Dendritic cell treated with granulocyte-macrophage colony-stimulating factor and Interleukin-4, amounts not matched to agents 40 ng/mL and 50 ng/mL, for 4 days (primary cell): ENCODE results near the gene CYBA.

Experiments used
- H3K27ac Mint-ChIP-seq: one replicate; pipeline ENCODE4 v1.8.0; 2022; ENCODE audit warnings: mild to moderate bottlenecking, mixed read lengths
- H3K27me3 Mint-ChIP-seq: one replicate; pipeline ENCODE4 v1.8.0; 2022; ENCODE audit warnings: mild to moderate bottlenecking, mixed read lengths
- H3K36me3 Mint-ChIP-seq: one replicate; pipeline ENCODE4 v1.8.0; 2022; ENCODE audit warnings: low read depth, mixed read lengths
- H3K4me1 Mint-ChIP-seq: one replicate; pipeline ENCODE4 v1.8.0; 2022; ENCODE audit warnings: low read depth, mixed read lengths
- H3K4me3 Mint-ChIP-seq: one replicate; pipeline ENCODE4 v1.8.0; 2022; ENCODE audit warnings: mild to moderate bottlenecking, moderate library complexity, mixed read lengths
- H3K9me3 Mint-ChIP-seq: one replicate; pipeline ENCODE4 v1.8.0; 2022; ENCODE audit warnings: mixed read lengths
- intact Hi-C: fragments of 100-400 bp; cut with micrococcal nuclease; formaldehyde crosslinking; loops from one replicate; pipeline ENCODE4 v1.15.0; 2022

Gene CYBA

DNA sequence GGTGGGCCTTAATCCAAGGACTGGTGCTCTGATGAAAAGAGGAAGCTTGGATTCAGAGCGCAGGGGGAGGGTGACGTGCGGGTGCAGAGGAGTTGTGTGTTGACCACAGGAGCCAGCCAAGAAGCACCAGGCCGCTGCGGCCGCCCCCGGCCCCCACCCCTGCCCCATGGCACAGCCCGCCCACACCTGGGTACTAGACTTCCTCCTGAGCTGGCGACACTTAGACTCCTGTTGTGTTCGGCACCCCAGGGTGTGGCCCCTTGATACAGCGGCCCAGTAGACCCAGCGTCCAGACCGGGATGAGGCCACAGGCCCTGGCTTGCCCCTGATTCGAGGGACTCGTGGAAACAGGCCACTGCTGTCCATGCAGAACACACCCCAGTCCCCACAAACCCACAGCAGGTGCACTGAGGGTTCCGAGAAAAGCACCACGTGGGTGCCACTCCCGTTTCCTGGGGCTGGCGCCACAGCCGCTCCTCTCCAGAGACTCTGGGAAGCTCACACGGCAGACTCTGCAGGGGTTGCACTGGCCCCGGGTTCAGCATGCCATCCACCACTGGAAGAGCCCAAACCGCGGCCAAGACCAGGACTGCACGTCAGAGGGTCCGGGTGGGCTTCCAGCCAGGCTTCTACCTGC is 41.2 kb upstream of the CYBA start:
- peak overlapping the region; percentile 17 for H3K4me3 Mint-ChIP-seq
- H3K27me3 Mint-ChIP-seq = peaks cover 9% of the 10 kb centered on the region

DNA sequence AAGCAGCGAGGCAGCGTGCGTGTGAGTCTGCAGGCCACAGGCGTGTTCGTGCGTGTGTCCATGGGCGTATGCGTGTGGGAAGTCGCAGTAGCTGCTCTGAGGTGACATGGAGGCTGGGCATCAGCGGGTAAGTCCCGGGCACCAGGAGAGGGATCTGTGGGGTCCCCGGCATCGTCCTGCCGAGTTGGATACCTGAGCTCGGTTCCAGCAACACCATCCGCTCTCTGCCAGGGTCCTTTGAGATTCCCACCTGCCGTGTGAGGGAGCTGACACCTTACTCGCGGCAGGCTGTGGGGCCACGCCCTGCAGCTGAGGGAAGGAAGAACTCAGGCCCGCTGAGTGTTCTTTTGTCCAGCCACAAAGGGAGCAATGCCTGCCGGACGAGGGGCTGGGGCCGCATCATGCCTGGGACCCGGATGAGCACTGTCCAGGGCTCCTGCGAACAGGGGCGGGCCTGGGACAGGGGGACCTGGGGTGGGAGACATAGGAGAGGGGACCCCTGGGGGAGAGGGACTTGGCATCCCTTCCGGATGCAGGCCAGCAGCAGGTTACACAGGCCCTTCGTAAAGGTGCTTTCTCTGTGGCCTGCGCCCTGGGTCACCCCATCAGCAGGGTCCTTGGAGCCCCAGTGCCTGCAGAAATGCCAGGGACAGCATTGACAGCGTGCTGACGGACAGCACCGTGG is 40.4 kb upstream of the CYBA start:
- H3K9me3 Mint-ChIP-seq = no peaks in the 10 kb centered on the region
- intact Hi-C loops = no loop called here
- H3K27me3 Mint-ChIP-seq = peaks cover 9% of the 10 kb centered on the region
- H3K4me3 Mint-ChIP-seq = peak overlapping the region; percentile 40
- peaks cover 24% of the 10 kb centered on the region for H3K36me3 Mint-ChIP-seq
- H3K27ac Mint-ChIP-seq = peak overlapping the region; percentile 54
- H3K4me1 Mint-ChIP-seq = peaks cover 95% of the 10 kb centered on the region

More for the DNA sequence above, 41.2 kb upstream of the CYBA start:
- Mint-ChIP-seq H3K4me1 (peaks cover 90% of the 10 kb centered on the region), H3K27ac (peak overlapping the region; percentile 54), H3K9me3 (no peaks in the 10 kb centered on the region), H3K36me3 (peaks cover 31% of the 10 kb centered on the region)
- intact Hi-C loops = no loop called here

DNA sequence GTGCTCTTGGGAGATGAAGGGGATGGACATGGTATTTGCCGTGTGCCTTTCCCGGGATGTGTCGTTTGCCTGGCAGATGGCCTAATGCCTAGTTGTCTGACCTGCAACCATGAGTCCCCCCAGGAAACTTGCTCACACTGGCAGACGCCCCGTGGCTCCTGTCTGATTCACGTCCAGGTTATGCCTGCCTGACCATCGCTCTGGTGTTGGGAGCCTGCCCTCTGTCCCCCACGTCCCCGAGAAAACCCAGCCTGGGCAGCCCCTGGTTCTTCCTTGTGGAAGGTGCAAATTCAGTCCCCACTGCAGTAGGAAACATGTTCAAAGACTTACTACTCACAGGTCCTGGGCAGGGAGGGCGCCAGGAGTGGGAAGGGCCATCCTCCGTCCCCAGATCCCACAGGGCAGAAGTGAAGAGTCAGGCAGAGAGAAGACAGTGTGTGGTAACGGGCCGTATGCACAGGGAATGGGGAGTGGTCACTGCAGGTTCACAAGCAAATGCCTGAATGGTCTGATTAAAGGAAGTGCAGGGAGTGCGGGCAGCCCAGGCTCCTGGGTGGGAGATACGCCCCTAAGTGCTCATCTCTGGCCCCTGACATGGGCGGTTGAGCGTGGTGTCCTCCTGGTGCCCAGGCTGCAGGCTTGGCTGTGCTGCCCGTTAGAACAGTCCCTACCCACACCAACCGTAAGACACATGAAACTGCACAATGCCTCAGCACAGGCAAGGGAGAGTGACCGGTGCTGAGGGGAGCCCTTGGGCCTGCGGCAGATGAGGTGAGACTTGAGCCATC is 39.7 kb upstream of the CYBA start:
- peaks cover 9% of the 10 kb centered on the region for H3K27me3 Mint-ChIP-seq
- peaks cover 87% of the 10 kb centered on the region for H3K4me1 Mint-ChIP-seq
- H3K36me3 Mint-ChIP-seq = peaks cover 16% of the 10 kb centered on the region
- intact Hi-C loops = no loop called here
- H3K9me3 Mint-ChIP-seq = no peaks in the 10 kb centered on the region
- H3K4me3 Mint-ChIP-seq = peak overlapping the region; percentile 20
- peak overlapping the region; percentile 54 for H3K27ac Mint-ChIP-seq

DNA sequence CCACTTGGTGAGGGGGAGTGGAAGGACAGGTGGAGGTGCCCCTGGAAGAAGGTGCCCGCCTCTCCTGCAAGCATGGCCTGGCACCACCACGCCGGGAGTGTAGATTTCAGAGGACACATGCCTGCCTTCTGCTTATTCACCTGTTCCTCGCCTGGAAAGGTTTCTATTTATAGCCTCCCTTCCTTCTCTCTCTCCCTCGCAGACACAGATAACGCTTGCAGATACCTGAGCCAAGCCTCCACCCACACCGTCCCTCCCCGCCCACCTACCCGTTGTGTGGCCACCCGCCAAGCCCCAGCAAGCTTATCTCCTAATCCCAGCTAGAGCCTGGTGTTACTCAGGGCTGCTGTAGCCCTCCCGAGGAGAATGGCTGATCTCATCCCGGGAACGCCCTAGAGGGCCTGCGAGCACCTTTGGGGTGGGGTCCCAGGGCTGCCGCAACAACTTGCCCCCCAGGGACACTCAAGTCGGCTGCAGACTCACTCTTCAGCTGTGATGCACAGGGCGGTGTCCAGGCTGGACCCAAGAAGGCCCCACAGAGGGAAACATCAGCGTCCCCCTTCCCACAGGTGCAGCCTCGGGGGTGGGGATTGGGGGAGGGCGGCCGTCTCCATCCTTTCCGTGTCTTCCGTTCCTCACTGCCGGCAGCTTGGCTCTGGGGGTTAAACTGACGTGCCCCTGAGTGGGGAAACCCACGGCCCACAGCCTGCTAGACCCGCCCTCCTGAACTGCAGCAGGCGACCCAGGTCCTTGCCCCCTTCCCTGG is 37.3 kb upstream of the CYBA start:
- intact Hi-C loops = loop anchor here (5.0 to 10.0 kb wide), 2 partner anchors 36 to 53 kb away; partner anchors contain the start of genes CYBA and IL17C
- H3K4me1 Mint-ChIP-seq = peaks cover 82% of the 10 kb centered on the region

DNA sequence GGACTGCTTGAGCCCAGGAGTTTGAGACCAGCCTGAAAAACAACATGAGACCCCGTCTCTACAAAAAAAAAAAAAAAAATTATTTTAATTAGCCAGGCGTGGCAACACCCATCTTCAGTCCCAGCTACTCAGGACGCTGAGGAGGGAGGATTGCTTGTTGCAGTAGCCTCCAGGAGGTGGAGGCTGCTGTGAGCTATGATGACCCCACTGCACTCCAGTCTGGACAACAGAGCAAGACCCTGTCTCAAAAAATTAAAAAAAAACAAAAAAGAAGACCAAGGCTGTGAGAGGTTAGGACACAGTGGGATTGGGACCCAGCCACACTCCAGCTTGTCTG is 36.8 kb upstream of the CYBA start:
- intact Hi-C loops = loop anchor here (2.0 to 10.0 kb wide), 3 partner anchors 13 to 53 kb away; partner anchors contain the start of genes CYBA and IL17C
- Mint-ChIP-seq H3K4me1 (peaks cover 82% of the 10 kb centered on the region), H3K36me3 (peaks cover 8% of the 10 kb centered on the region), H3K9me3 (no peaks in the 10 kb centered on the region), H3K27me3 (peaks cover 7% of the 10 kb centered on the region), H3K27ac (peak overlapping the region; percentile 98), H3K4me3 (no peak overlapping the region)

More for the DNA sequence above, 37.3 kb upstream of the CYBA start:
- H3K27me3 Mint-ChIP-seq = peaks cover 7% of the 10 kb centered on the region
- H3K36me3 Mint-ChIP-seq = peaks cover 8% of the 10 kb centered on the region
- H3K27ac Mint-ChIP-seq = peak overlapping the region; percentile 98
- H3K9me3 Mint-ChIP-seq = no peaks in the 10 kb centered on the region
- H3K4me3 Mint-ChIP-seq = no peak overlapping the region

DNA sequence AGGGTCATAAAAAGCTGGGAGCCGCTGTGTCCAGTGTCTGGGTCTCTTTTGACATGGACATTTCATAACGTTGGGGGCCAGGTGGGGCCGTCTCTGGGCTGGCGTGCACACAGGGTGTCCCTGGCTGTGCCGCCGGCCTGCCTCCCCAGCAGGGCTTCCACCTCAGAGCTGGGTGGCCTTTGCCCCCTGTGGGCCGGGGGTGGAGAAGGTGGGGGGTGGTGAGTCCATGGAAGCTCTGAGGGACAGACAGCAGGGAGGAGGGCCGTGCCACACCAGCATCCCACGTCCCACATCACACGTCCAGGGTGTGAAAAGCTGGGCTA is 36.4 kb upstream of the CYBA start:
- intact Hi-C loops = loop anchor here (2.0 to 10.0 kb wide), 3 partner anchors 14 to 52 kb away; partner anchors contain the start of genes CYBA and IL17C
- Mint-ChIP-seq H3K36me3 (peaks cover 8% of the 10 kb centered on the region), H3K27me3 (peaks cover 7% of the 10 kb centered on the region), H3K9me3 (no peaks in the 10 kb centered on the region), H3K27ac (peak overlapping the region; percentile 98), H3K4me1 (peaks cover 82% of the 10 kb centered on the region), H3K4me3 (peak overlapping the region; percentile 86)

DNA sequence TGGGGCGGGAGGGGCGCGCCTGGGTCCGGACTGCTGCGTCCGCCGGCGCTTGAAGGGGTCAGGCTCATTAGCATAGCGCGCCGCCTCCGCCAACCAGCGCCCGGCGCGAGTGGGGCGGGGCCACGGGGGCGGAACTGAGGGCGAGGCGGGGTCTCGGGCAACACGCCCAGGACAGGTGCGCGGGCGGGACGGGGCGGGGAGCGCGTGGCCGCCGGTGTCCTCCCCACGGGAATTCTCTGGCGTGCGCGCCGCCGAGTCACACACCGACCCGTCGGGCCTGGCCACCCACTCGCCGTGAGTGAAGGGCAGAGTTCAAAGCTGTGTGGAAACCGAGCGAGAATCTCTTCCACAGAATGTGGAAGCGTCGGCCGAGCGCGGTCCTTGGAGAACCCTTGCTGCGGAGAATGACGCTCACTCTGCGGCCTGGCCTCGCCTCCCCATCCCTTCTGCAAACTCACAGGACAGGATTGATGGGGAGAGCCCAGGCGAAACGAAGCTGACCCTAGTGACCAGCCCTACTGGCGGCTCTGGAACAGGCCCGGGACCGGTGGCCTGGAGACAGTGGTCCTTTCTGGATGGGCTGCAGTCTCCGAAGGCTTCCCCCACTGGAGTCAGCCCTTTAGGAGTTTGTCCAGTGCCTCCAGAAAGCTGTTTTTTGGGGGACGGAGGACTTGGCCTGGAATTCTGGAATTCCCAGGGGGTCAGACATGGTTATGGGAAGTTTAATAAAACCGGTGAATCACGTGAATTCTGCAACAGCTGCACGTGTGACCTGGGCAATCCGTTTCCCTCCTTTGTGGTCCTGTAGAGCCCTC is 35.8 kb upstream of the CYBA start, which contains the start of gene SNAI3:
Gene SNAI3, minus strand, starts transcription at position 69 of the 815 bp plus-strand sequence. CDS start 101 bp downstream, outside the sequence.
- Mint-ChIP-seq H3K27me3 (peaks cover 7% of the 10 kb centered on the region), H3K9me3 (no peaks in the 10 kb centered on the region), H3K27ac (peak within 1 kb of the TSS; percentile 98), H3K36me3 (peaks cover 11% of the 10 kb centered on the region), H3K4me3 (peak within 1 kb of the TSS; percentile 86), H3K4me1 (peaks cover 82% of the 10 kb centered on the region)
- intact Hi-C loops = loop anchor here (2.0 to 10.0 kb wide), 3 partner anchors 14 to 52 kb away; partner anchors contain the start of genes CYBA and IL17C

DNA sequence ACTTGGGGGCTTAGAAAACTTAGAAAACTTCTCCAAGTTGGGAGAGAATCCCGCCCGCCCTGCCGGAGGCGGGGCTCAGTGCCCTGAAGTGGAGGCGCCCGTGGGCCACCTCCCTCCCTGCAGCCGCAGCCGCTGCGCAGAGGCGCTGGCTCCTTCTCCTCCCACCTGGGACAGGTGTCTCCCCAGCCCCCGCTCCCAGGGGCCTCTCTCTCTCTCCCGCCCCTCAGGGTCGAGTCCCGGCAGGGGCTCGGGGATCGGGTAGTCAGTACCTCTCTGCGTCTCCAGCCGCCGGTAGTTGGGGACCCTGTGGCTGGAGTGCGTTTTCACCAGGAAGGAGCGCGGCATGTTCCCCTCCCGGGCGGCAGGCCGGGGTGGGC is 35.2 kb upstream of the CYBA start:
- Mint-ChIP-seq H3K4me1 (peaks cover 82% of the 10 kb centered on the region), H3K27me3 (peaks cover 7% of the 10 kb centered on the region), H3K4me3 (peak overlapping the region; percentile 86), H3K36me3 (peaks cover 17% of the 10 kb centered on the region), H3K27ac (peak overlapping the region; percentile 98), H3K9me3 (no peaks in the 10 kb centered on the region)
- intact Hi-C loops = loop anchor here (2.0 to 10.0 kb wide), 3 partner anchors 15 to 51 kb away; partner anchors contain the start of genes CYBA and IL17C

DNA sequence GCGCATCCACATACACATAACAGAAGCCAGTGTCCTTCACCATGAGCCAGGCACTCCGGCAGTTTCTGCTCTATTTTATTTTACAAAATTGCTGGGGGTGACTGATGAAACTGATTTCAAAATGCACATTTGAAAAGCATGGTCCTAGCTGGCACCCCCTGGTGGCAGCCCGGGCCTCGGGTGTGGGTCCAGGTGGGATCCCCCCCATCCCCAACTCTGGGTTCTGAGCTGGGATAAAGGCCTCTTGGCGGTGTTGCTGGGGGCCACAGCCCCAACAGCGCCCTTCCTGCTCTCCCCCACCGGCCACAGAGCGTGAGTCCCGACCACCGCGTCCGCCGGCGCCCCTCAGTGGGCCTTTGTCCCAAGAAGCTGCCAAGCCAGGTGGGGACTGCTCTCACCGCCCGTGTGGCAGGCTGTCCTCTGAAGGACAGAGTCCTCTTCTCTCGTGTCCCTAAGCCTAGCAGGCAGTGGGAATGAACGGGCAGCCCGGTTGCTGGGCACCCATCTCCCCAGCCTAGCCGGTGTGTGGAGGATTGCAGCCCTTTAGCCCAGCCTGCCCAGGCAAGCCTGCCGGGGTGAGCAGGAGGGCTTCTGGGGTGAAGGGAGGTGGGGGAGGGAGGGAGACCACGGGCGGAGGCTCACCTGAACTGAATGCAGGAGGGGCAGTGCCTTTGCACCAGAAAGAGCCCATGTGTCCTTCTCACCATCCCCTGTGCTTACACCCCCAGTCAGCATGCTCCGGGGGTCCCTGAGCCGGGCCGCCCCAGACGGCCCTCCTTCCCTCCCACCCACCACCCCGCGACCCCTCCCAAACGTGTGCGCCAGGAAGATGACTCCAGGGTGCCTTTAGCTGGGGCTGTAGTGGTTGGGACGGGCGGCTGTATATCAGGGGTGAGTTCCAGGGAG is 34.6 kb upstream of the CYBA start:
- intact Hi-C loops = loop anchor here (2.0 to 10.0 kb wide), 3 partner anchors 15 to 51 kb away; partner anchors contain the start of genes CYBA and IL17C

DNA sequence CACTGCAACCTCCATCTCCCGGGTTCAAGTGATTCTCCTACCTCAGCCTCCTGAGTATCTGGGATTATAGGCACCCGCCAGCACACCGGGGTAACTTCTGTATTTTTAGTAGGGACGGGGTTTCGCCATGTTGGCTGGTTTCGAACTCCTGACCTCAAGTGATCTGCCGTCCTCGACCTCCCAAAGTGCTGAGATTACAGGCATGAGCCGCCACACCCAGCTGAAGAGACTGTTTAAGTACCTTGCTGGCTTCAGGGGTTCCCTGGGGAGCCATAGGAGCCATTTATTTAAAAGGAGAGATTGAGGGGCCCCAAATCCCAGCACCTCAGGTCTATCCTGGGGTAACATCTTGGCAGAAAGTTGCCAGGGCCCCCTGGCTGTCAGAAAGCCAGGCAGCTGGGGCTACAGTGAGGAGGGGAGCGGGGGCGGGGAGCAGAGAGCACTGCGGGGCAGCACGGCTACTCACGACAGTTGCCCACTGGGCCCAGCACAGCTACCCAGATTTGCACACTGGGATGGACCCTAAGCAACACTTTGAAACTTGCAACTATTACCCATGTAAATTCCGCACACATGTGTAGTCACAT is 33.8 kb upstream of the CYBA start:
- intact Hi-C loops = loop anchor here (5.0 to 10.0 kb wide), 2 partner anchors 32 to 50 kb away; partner anchors contain the start of genes CYBA and IL17C

More for the DNA sequence above, 34.6 kb upstream of the CYBA start:
- Mint-ChIP-seq H3K27ac (peak overlapping the region; percentile 98), H3K4me1 (peaks cover 82% of the 10 kb centered on the region), H3K4me3 (peak overlapping the region; percentile 86), H3K27me3 (peaks cover 7% of the 10 kb centered on the region), H3K9me3 (no peaks in the 10 kb centered on the region), H3K36me3 (peaks cover 23% of the 10 kb centered on the region)

DNA sequence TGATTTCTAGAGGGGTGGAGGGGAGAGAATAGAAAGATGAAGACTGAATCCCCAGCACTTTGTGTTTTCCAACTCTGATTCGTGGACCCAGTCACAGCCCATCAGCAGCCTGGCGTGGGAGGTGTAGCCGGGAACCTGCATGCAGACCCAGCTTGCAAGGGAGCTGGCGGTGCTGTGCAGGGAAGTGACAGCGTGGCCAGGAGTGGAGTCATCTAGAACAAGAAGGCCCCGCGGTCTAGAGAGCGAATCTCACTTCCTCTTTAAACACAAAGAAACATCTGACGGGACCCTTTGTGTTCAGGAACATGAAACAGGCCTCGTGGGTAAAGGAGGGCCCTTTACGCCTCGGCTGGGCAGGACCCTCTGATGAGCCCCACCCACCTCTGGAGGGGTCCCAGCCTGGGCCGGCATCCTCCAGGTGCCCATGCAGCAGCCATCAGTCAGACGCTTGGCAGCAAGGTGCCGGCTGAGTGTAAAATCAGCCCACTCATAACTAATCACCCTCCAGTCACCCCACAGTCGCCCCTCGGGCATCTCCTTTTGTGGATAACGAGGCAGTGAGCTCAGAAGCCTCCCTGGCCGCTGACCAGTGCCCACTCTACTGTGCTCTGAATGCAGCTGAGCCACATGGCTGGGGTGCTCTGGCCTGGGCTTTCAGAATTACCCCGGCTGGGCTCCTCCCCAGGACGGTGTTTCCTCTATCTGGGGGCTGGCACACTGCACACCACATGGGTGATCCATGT is 31.0 kb upstream of the CYBA start:
- intact Hi-C loops = loop anchor here (10.0 kb wide), 1 partner anchor 47 kb away; the partner anchor contains the start of gene IL17C

More for the DNA sequence above, 33.8 kb upstream of the CYBA start:
- Mint-ChIP-seq H3K27ac (peak overlapping the region; percentile 98), H3K9me3 (no peaks in the 10 kb centered on the region), H3K4me3 (peak overlapping the region; percentile 86), H3K27me3 (peaks cover 7% of the 10 kb centered on the region), H3K36me3 (peaks cover 31% of the 10 kb centered on the region), H3K4me1 (peaks cover 75% of the 10 kb centered on the region)

More for the DNA sequence above, 31.0 kb upstream of the CYBA start:
- Mint-ChIP-seq H3K36me3 (peaks cover 59% of the 10 kb centered on the region), H3K27me3 (no peaks in the 10 kb centered on the region), H3K4me3 (peak overlapping the region; percentile 69), H3K27ac (peak overlapping the region; percentile 98), H3K4me1 (peaks cover 47% of the 10 kb centered on the region), H3K9me3 (no peaks in the 10 kb centered on the region)
